Measurements from ENCODE around the gene DYNC2H1.

Gene DYNC2H1

GRCh38 chr11:103076361-103076760 lies 32.9 kb upstream of the DYNC2H1 start:
- H3K4me3 ChIP-seq (replicated peaks; ENCODE audit: low read depth, low read length), result no peak overlapping the region
- no peak for DNase-seq (ENCODE audit: extremely low read depth, low read depth)
- no peak for TF ChIP-seq CTCF (IDR thresholded peaks at IDR 0.05; ENCODE audit: low read depth, low read length, missing control alignments)

DNA sequence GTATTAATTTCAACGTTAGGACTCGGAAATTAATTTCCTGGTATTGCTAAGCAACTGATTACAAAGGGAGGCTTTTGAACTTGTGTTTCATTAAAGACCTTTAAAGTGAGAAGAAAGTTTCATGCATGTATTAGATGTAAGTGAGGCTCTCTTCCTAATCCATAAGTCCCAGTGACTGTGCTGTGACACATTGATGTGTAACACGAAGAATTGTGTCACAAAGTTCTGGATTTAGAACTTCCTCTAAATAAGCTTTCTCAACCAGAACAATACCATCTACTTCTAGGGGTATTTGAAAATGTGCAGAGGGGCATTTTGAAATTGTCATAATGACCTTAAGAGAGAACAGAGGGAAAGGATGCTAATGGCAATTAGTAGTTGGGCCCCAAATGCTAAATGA lies 31.7 kb upstream of the DYNC2H1 start:
- TF ChIP-seq CTCF (IDR thresholded peaks at IDR 0.05; ENCODE audit: low read depth, low read length, missing control alignments), result no peak
- no peak for DNase-seq (ENCODE audit: extremely low read depth, low read depth)
- H3K4me3 ChIP-seq (replicated peaks; ENCODE audit: low read depth, low read length), result no peak overlapping the region

DNA sequence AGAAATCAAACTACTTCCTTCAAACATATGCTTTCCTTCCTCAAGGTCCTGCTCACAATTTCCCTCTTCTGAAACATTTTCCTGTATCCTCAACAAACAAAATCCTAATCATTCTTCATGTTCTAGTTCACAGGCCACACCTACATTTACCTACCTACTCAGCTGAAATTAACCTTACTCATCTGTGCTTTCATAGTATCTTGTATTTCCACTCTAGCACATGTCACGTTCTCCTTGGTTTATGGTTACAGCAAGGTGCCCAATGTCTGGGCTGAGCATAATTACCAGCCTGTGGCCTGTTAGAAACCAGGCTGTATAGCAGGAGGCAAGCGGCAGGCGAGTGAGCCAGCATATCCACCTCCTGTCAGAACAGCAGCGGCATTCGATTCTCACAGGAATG lies 30.5 kb upstream of the DYNC2H1 start:
- no peak for DNase-seq (ENCODE audit: extremely low read depth, low read depth)
- H3K4me3 ChIP-seq (replicated peaks; ENCODE audit: low read depth, low read length), result no peak overlapping the region
- no peak for TF ChIP-seq CTCF (IDR thresholded peaks at IDR 0.05; ENCODE audit: low read depth, low read length, missing control alignments)

- H3K4me3 ChIP-seq (replicated peaks; ENCODE audit: low read depth, low read length), result no peak overlapping the region
- DNase-seq (ENCODE audit: extremely low read depth, low read depth), result no peak
- no peak for TF ChIP-seq CTCF (IDR thresholded peaks at IDR 0.05; ENCODE audit: low read depth, low read length, missing control alignments)
Measured at GRCh38 chr11:103079833-103080232, 29.4 kb upstream of the DYNC2H1 start.

DNA sequence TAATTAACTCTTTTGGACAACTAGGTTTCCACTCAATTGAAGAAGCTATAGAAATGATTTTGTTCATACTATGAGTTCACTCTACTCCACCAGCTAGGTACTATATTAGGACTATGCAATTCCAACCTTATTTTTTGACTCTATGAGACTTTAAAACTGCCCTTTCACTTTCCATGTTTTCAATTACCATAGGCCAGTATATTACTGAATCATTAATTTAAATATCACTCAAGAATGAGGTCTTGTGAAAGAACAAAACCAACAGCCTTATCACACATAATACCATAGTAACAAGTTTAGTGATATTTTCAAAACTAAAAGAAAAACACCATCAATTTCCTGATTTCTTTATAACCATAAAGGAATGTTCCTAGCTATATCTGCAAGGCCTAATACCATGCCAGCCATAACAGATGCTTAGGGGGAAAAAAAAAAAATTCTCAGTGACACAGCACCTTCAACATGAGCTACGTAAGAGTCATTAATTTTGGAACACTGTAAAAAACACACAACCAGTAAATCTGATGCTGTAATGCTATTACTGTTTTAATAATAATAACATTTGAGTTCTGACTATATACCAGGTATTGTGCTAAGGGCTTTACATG lies 23.4 kb upstream of the DYNC2H1 start:
- DNase-seq (ENCODE audit: extremely low read depth, low read depth), result no peak
- no peak for TF ChIP-seq CTCF (IDR thresholded peaks at IDR 0.05; ENCODE audit: low read depth, low read length, missing control alignments)
- H3K4me3 ChIP-seq (replicated peaks; ENCODE audit: low read depth, low read length), result no peak overlapping the region

GRCh38 chr11:103086461-103086860 lies 22.8 kb upstream of the DYNC2H1 start:
- no peak overlapping the region for H3K4me3 ChIP-seq (replicated peaks; ENCODE audit: low read depth, low read length)
- TF ChIP-seq CTCF (IDR thresholded peaks at IDR 0.05; ENCODE audit: low read depth, low read length, missing control alignments), result no peak
- no peak for DNase-seq (ENCODE audit: extremely low read depth, low read depth)
